Suprapubic skin (tissue), 4 donors: ENCODE data around the gene TSPAN17. TPM values are rescaled to one million over a fixed set of nuclear protein-coding genes. Genes with fewer than 3 reads are reported as not detected.

Experiments
- DNase-seq, 2 donors: peaks; one replicate each; pipeline ENCODE4 v3.0.0-alpha.2; 2019; ENCODE audit warnings: low spot score in 2 of 2
- H3K27ac ChIP-seq: fragments of 200-600 bp; sonication (generic); one replicate; pipeline ENCODE4 v1.5.1; 2019
- H3K27me3 ChIP-seq: fragments of 200-600 bp; sonication (generic); one replicate; pipeline ENCODE4 v1.5.1; 2019
- H3K36me3 ChIP-seq: fragments of 200-600 bp; sonication (generic); one replicate; pipeline ENCODE4 v1.5.1; 2019
- H3K4me1 ChIP-seq: fragments of 200-600 bp; sonication (generic); one replicate; pipeline ENCODE4 v1.5.1; 2019
- H3K4me3 ChIP-seq: fragments of 200-600 bp; sonication (generic); one replicate; pipeline ENCODE4 v1.5.1; 2019; ENCODE audit warnings: mild to moderate bottlenecking
- H3K9me3 ChIP-seq: fragments of 200-600 bp; sonication (generic); one replicate; pipeline ENCODE4 v1.5.1; 2019
- CTCF ChIP-seq, 2 donors: fragments of 200-600 bp in 1 of 2; fragments of 450-650 bp in 1 of 2; sonication (generic) in 1 of 2; IDR thresholded peaks; one replicate each; pipeline ENCODE4 v1.5.1; 2016 to 2019; ENCODE audit warnings: antibody characterized with exemption in 2 of 2, mild to moderate bottlenecking in 1 of 2, moderate library complexity in 1 of 2
- EP300 ChIP-seq: sonication (generic); formaldehyde crosslinking; IDR thresholded peaks from one replicate; pipeline ENCODE4 v1.6.1; 2017; ENCODE audit warnings: antibody characterized with exemption
- POLR2A ChIP-seq, 2 donors: fragments of 450-650 bp; IDR thresholded peaks; one replicate each; pipeline ENCODE4 v1.6.1; 2017; ENCODE audit warnings: antibody characterized with exemption in 2 of 2, mild to moderate bottlenecking in 2 of 2, moderate library complexity in 2 of 2
- POLR2AphosphoS5 ChIP-seq, 3 donors: sonication (generic); formaldehyde crosslinking; IDR thresholded peaks; one replicate each; pipeline ENCODE4 v1.6.1; 2017; ENCODE audit warnings: antibody characterized with exemption in 3 of 3
- WGBS: methylation state at CpG from one replicate; pipeline ENCODE4 v1.1.5; 2018; 5-methylcytosine and 5-hydroxymethylcytosine counted together
- total RNA-seq, 4 donors: library from RNA; depleted of rRNA; stranded (reverse); fragments of >200 nt; gene quantifications; one replicate each; pipeline ENCODE4 v1.1.0, GENCODE V29; 2016

Gene TSPAN17
- total RNA-seq, 4 donors from 2014 or later, result 14.6 to 22.3 (median 17.7) TPM

GRCh38 chr5:176665517-176665916 lies 18.2 kb downstream of the TSPAN17 start:
- no peak for DNase-seq
- no peaks in the 10 kb centered on the region for H3K4me1 ChIP-seq
- peaks cover 40% of the 10 kb centered on the region for H3K27me3 ChIP-seq
- TF ChIP-seq POLR2A (IDR thresholded peaks at IDR 0.05) (no peak), EP300 (no peak), POLR2AphosphoS5 (IDR thresholded peaks at IDR 0.05) (no peak), CTCF (IDR thresholded peaks at IDR 0.05) (no peak)
- H3K4me3 ChIP-seq, result no peak overlapping the region
- H3K36me3 ChIP-seq, result no peaks in the 10 kb centered on the region
- WGBS, result 88% methylated on average over 6 of the region's 6 CpGs
- H3K27ac ChIP-seq, result no peak overlapping the region
- no peaks in the 10 kb centered on the region for H3K9me3 ChIP-seq

GRCh38 chr5:176667637-176668036 lies 20.4 kb downstream of the TSPAN17 start:
- Histone ChIP-seq H3K36me3 (no peaks in the 10 kb centered on the region), H3K9me3 (no peaks in the 10 kb centered on the region), H3K4me3 (no peak overlapping the region), H3K27ac (no peak overlapping the region), H3K27me3 (peaks cover 50% of the 10 kb centered on the region), H3K4me1 (no peaks in the 10 kb centered on the region)
- no peak for TF ChIP-seq EP300
- TF ChIP-seq POLR2AphosphoS5 (IDR thresholded peaks at IDR 0.05), result no peak
- TF ChIP-seq POLR2A (IDR thresholded peaks at IDR 0.05), result no peak
- no peak for TF ChIP-seq CTCF (IDR thresholded peaks at IDR 0.05)
- WGBS, result 69% methylated on average over 7 of the region's 7 CpGs
- DNase-seq, result no peak

GRCh38 chr5:176670449-176670848 lies 23.2 kb downstream of the TSPAN17 start:
- TF ChIP-seq POLR2AphosphoS5 (IDR thresholded peaks at IDR 0.05), result no peak
- no peak for TF ChIP-seq CTCF (IDR thresholded peaks at IDR 0.05)
- TF ChIP-seq POLR2A (IDR thresholded peaks at IDR 0.05), result no peak
- no peak for TF ChIP-seq EP300
- WGBS, result 82% methylated on average over 8 of the region's 8 CpGs
- no peaks in the 10 kb centered on the region for H3K36me3 ChIP-seq

GRCh38 chr5:176671399-176671798 lies 24.1 kb downstream of the TSPAN17 start:
- Histone ChIP-seq H3K27me3 (peaks cover 34% of the 10 kb centered on the region), H3K9me3 (no peaks in the 10 kb centered on the region), H3K36me3 (no peaks in the 10 kb centered on the region), H3K4me3 (no peak overlapping the region), H3K27ac (no peak overlapping the region), H3K4me1 (no peaks in the 10 kb centered on the region)
- no peak for TF ChIP-seq POLR2A (IDR thresholded peaks at IDR 0.05)
- no peak for TF ChIP-seq EP300
- no peak for TF ChIP-seq POLR2AphosphoS5 (IDR thresholded peaks at IDR 0.05)
- TF ChIP-seq CTCF (IDR thresholded peaks at IDR 0.05), result no peak
- WGBS, result 62% methylated on average over 4 of the region's 4 CpGs
- no peak for DNase-seq

More at GRCh38 chr5:176670449-176670848, 23.2 kb downstream of the TSPAN17 start:
- Histone ChIP-seq H3K4me1 (no peaks in the 10 kb centered on the region), H3K4me3 (no peak overlapping the region), H3K27ac (no peak overlapping the region), H3K27me3 (peaks cover 34% of the 10 kb centered on the region), H3K9me3 (no peaks in the 10 kb centered on the region)
- no peak for DNase-seq

- H3K27me3 ChIP-seq, result peaks cover 39% of the 10 kb centered on the region
- TF ChIP-seq POLR2A (IDR thresholded peaks at IDR 0.05), result no peak
- no peak for TF ChIP-seq EP300
- TF ChIP-seq CTCF (IDR thresholded peaks at IDR 0.05), result no peak
- TF ChIP-seq POLR2AphosphoS5 (IDR thresholded peaks at IDR 0.05), result no peak
- no peaks in the 10 kb centered on the region for H3K9me3 ChIP-seq
- peaks cover 3% of the 10 kb centered on the region for H3K4me1 ChIP-seq
- 69% methylated on average over 18 of the region's 18 CpGs for WGBS
- no peak overlapping the region for H3K4me3 ChIP-seq
- no peak overlapping the region for H3K27ac ChIP-seq
- H3K36me3 ChIP-seq, result no peaks in the 10 kb centered on the region
- DNase-seq, result no peak
Measured at GRCh38 chr5:176671890-176672747, 24.8 kb downstream of the TSPAN17 start.
